Skeletal muscle satellite cell (primary cell): ENCODE data around the gene HS2ST1.

Experiments
- H3K27me3 ChIP-seq: 2 replicates; pipeline ENCODE4 v1.7.0; 2013; ENCODE audit warnings: low read length; ENCODE audit not compliant: control insufficient read depth, insufficient read depth
- H3K36me3 ChIP-seq: 2 replicates; pipeline ENCODE4 v1.7.0; 2013; ENCODE audit warnings: mild to moderate bottlenecking, control low read depth, low read length; ENCODE audit not compliant: insufficient read depth
- H3K4me1 ChIP-seq: 2 replicates; pipeline ENCODE4 v1.7.0; 2013; ENCODE audit warnings: low read length; ENCODE audit not compliant: control insufficient read depth, insufficient read depth
- H3K4me2 ChIP-seq: 2 replicates; pipeline ENCODE4 v1.7.0; 2013; ENCODE audit warnings: mild to moderate bottlenecking, low read length
- H3K4me3 ChIP-seq: 2 replicates; pipeline ENCODE4 v1.7.0; 2013; ENCODE audit warnings: low read length
- H3K9ac ChIP-seq: 2 replicates; pipeline ENCODE4 v1.7.0; 2013; ENCODE audit warnings: mild to moderate bottlenecking, low read depth, low read length, moderate library complexity
- H3K9me3 ChIP-seq: replicated peaks from 2 replicates; pipeline ENCODE4 v1.7.0; 2013; ENCODE audit warnings: mild to moderate bottlenecking, control low read depth, low read length

Gene HS2ST1

DNA sequence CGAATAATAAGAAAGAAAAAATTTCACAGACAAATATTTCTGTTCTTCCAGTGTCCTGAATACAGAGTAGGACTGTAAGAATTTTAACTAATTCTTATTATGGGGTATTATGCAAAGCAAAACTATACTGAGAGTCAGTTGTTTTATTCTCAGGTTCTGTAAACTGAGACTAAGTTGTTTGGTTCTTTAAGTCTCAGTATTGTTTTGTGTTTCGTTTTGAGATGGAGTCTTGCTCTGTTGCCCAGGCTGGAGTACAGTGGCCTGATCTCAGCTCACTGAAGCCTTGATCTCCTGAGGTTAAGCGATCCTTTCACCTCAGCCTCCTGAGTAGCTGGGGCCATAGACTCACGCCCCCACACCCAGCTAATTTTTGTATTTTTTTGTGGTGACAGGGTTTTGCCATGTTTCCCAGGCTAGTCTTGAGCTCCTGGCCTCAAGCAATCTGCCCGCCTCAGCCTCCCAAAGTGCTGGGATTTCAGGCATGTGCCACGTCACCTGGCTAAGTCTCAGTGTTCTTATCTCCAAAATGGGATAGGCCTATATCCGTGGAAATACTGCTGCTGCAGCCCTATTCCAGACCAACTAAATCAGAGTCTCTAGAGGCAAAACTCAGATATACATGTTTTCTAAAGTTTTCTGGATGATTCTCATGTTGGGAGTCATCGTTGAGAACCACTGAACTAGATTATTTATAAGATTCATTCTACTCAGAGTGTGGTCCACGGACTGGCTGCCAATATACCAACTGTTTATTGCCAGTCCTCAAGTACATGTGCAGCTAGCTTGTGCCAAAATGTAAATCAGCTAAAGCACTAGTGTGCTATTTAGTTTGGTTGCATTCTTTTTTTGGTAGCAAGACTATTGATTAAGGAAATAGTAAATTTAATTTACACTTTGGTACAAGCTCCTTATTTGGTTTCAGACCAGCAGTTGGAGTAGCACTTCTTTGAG lies 116.6 kb downstream of the HS2ST1 start:
- Histone ChIP-seq H3K9ac (no peak overlapping the region), H3K4me1 (peaks cover 4% of the 10 kb centered on the region), H3K27me3 (no peaks in the 10 kb centered on the region), H3K9me3 (no peaks in the 10 kb centered on the region), H3K4me3 (no peak overlapping the region), H3K4me2 (no peak overlapping the region), H3K36me3 (no peaks in the 10 kb centered on the region)

DNA sequence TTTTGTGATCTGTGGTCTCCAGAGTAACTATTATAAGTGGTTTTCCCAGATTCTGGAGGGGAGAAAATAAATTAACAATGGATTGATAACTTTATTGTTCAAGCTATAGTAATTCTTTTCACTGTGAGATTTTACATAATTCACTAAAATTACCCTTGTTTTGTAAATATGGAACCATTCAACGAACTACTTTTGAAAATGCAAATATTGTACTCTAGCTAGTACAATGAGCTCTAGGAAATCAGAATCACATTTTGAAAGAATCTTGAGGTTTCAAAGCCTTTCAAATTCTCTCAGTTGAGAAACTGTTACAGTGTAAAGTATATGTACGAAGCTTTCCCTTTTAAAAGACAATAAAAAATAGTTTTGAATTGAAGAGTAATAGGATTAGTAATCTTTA lies 119.9 kb downstream of the HS2ST1 start:
- Histone ChIP-seq H3K9ac (no peak overlapping the region), H3K4me3 (no peak overlapping the region), H3K4me2 (no peak overlapping the region), H3K27me3 (no peaks in the 10 kb centered on the region), H3K9me3 (no peaks in the 10 kb centered on the region), H3K4me1 (no peaks in the 10 kb centered on the region), H3K36me3 (no peaks in the 10 kb centered on the region)

DNA sequence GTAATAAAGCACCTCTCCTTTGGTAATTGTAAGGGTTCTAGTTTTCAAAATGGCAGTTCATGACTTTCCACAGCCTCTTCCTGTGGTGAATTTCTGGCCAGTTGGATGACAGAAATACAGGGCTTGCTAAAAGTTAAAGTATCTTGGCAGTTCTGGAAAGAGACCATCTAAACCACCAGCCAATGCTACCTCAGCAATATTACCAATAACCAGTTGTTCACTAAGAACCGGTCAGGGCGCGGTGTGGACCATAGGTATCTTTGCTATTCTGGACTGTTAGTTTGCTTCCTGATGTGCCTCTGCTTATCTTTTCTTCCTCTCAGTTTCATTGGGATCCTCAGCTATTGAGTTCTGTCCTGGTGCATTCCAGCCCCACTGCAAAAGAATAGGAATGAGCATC lies 124.7 kb downstream of the HS2ST1 start:
- no peak overlapping the region for H3K4me3 ChIP-seq
- no peaks in the 10 kb centered on the region for H3K4me1 ChIP-seq
- no peaks in the 10 kb centered on the region for H3K36me3 ChIP-seq

DNA sequence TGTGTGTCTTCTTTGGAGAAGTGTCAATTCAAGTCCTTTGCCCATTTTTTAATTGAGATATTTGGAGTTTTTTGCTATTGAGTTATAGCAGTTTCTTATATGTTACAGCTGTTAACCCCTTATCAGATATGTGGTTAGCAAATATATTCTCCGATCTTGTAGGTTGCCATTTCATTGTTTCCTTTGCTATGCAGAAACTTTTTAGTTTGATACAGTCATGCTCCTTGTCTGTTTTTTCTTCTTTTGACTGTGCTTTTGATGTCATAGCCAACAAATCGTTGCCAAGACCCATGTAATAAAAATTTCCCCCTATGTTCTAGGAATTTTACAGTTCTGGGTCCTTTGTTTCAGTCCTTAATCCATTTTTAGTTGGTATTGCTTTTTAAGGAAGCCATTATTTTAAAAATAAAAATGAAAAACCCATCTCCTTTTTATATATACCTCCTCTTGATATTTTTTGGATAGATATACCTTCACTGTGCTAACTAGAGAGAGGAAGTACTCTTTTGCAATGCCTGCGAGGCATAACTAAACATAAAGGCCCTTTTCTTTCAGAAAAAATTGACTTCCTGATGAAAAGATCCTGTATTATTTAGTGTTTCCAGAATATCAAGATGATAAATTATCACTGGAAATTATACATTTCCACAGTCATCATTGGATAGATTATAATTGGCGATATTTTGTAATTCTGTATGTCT lies 127.8 kb downstream of the HS2ST1 start:
- Histone ChIP-seq H3K9me3 (no peaks in the 10 kb centered on the region), H3K4me1 (no peaks in the 10 kb centered on the region), H3K36me3 (no peaks in the 10 kb centered on the region), H3K9ac (no peak overlapping the region), H3K27me3 (no peaks in the 10 kb centered on the region), H3K4me3 (no peak overlapping the region), H3K4me2 (no peak overlapping the region)

More for the DNA sequence above, 124.7 kb downstream of the HS2ST1 start:
- H3K4me2 ChIP-seq, result no peak overlapping the region
- H3K9ac ChIP-seq, result no peak overlapping the region
- H3K9me3 ChIP-seq, result no peaks in the 10 kb centered on the region
- no peaks in the 10 kb centered on the region for H3K27me3 ChIP-seq

- Histone ChIP-seq H3K4me2 (no peak overlapping the region), H3K27me3 (no peaks in the 10 kb centered on the region), H3K9me3 (no peaks in the 10 kb centered on the region), H3K4me1 (no peaks in the 10 kb centered on the region), H3K9ac (no peak overlapping the region), H3K4me3 (no peak overlapping the region), H3K36me3 (no peaks in the 10 kb centered on the region)
Observed at GRCh38 chr1:87044424-87044823, 130.0 kb downstream of the HS2ST1 start.

GRCh38 chr1:87044840-87045239 lies 130.4 kb downstream of the HS2ST1 start:
- Histone ChIP-seq H3K4me2 (no peak overlapping the region), H3K9ac (no peak overlapping the region), H3K27me3 (no peaks in the 10 kb centered on the region), H3K4me1 (no peaks in the 10 kb centered on the region), H3K4me3 (no peak overlapping the region), H3K36me3 (no peaks in the 10 kb centered on the region), H3K9me3 (no peaks in the 10 kb centered on the region)

- Histone ChIP-seq H3K9ac (no peak overlapping the region), H3K9me3 (no peaks in the 10 kb centered on the region), H3K27me3 (no peaks in the 10 kb centered on the region), H3K4me1 (no peaks in the 10 kb centered on the region), H3K36me3 (no peaks in the 10 kb centered on the region), H3K4me2 (no peak overlapping the region), H3K4me3 (no peak overlapping the region)
Observed at GRCh38 chr1:87045761-87046304, 131.4 kb downstream of the HS2ST1 start.

- H3K4me1 ChIP-seq, result no peaks in the 10 kb centered on the region
- H3K9ac ChIP-seq, result no peak overlapping the region
- no peak overlapping the region for H3K4me2 ChIP-seq
Observed at GRCh38 chr1:87046951-87047350, 132.5 kb downstream of the HS2ST1 start.

GRCh38 chr1:87048237-87048636 lies 133.8 kb downstream of the HS2ST1 start:
- Histone ChIP-seq H3K4me1 (no peaks in the 10 kb centered on the region), H3K4me2 (no peak overlapping the region), H3K4me3 (no peak overlapping the region), H3K9me3 (no peaks in the 10 kb centered on the region), H3K9ac (no peak overlapping the region), H3K36me3 (no peaks in the 10 kb centered on the region), H3K27me3 (no peaks in the 10 kb centered on the region)

More at GRCh38 chr1:87046951-87047350, 132.5 kb downstream of the HS2ST1 start:
- no peaks in the 10 kb centered on the region for H3K36me3 ChIP-seq
- H3K9me3 ChIP-seq, result no peaks in the 10 kb centered on the region
- H3K4me3 ChIP-seq, result no peak overlapping the region
- H3K27me3 ChIP-seq, result no peaks in the 10 kb centered on the region

DNA sequence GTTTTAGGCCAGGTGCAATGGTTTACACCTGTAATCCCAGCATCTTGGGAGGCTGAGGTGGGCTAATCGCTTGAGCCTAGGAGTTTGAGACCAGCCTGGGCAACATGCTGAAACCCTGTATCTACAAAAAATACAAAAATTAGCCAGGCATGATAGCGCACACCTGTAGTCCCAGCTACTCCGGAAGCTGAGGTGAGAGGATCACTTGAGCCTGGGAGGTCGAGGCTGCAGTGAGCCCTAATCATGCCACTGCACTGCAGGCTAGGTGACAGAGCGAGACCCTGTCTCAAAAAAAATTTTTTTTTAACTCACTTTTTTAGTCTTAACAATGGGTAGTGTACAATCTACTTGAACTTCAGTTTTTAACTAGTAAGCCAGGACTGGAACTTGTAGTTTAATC lies 137.5 kb downstream of the HS2ST1 start:
- Histone ChIP-seq H3K36me3 (no peaks in the 10 kb centered on the region), H3K9me3 (no peaks in the 10 kb centered on the region), H3K27me3 (no peaks in the 10 kb centered on the region), H3K4me2 (no peak overlapping the region), H3K4me3 (no peak overlapping the region), H3K4me1 (no peaks in the 10 kb centered on the region), H3K9ac (no peak overlapping the region)

DNA sequence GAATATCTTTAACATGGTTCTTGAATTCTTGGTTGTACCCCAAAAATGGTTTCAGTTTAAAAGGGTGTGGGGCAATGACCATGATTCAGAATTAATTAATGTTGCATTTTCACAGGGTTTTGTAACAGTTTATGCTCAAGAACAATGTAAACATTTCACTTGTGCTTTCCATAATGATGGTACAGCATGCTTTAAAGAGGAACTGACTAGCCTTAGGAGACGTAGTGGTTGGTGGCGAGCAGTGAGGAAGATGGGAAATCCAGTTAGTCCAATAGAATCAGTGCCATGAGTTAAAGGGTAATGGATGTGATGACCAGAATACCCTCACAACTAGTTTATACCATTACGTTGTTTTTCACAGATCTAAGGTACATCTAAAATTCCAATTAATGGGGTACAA lies 138.0 kb downstream of the HS2ST1 start:
- Histone ChIP-seq H3K4me2 (no peak overlapping the region), H3K4me3 (no peak overlapping the region), H3K9ac (no peak overlapping the region), H3K4me1 (no peaks in the 10 kb centered on the region), H3K36me3 (no peaks in the 10 kb centered on the region), H3K27me3 (no peaks in the 10 kb centered on the region), H3K9me3 (no peaks in the 10 kb centered on the region)
